Stimulated activated CD8-positive, alpha-beta memory T cell treated with anti-CD3 and anti-CD28 coated beads, Interleukin-4, amount 100 ng/mL, for 4 hours (primary cell): ENCODE results near the gene KAT2B.
A peak's percentile ranks its signal among the peaks of the same experiment; 100 is the strongest.
"Not testable (repeated sequence)": the region's sequence is repeated elsewhere in the genome, so short reads cannot be mapped to it uniquely, and the experiment has no call there.

ENCODE experiments used
- DNase-seq, 2 donors: peaks; one replicate each; pipeline ENCODE4 v3.0.0-alpha.2; 2020; ENCODE audit warnings: low read depth in 2 of 2, low spot score in 1 of 2

KAT2B gene

DNA sequence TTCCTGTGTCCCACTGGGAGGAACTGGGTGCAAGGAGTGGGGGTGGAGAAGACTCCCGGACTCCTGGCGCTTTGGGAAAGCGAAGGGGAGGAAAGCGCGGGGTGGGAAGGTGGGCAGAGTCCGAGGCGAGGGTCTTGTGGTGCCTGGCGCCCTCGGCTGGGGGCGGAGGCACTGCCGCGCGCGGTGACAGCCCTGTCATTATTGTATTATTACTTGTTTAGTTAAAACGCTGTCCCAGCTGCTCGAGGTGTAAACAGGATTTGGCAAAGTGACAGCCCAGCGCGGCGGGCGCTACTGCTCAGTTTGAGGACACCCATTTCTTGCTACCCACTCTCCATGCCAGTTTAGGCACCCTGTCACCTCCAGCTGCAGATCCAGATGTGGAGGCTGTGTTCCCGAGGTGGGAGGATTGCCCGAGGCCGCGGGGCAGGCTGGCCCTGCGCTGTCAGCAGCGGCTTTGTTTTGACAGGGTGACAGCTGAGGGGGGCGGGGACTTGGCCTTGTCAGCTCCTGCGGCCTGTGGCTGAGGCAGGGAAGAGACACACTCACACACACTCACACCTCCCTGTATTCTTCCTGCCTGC is 1.0 kb downstream of the KAT2B start:
- peak; percentile 29 to 55 for DNase-seq

DNA sequence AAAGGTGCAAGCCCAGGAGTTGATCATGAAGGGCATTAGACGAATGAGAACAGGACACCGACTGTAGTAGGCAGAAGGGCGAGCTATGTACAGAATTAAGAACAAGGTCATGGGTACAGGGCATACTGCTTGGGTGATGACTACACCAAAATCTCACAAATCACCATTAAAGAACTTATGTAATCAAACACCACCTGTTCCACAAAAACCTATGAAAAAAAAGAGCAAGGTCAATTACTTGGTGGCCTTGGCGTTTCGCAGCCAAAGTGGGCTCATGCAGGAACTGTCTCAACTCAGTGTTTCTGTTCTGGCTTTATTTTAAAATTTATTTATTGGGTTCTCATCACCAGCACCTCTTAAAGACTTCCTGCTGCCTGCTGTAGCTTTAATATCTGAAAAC is 2.1 kb downstream of the KAT2B start:
- no peak for DNase-seq

DNA sequence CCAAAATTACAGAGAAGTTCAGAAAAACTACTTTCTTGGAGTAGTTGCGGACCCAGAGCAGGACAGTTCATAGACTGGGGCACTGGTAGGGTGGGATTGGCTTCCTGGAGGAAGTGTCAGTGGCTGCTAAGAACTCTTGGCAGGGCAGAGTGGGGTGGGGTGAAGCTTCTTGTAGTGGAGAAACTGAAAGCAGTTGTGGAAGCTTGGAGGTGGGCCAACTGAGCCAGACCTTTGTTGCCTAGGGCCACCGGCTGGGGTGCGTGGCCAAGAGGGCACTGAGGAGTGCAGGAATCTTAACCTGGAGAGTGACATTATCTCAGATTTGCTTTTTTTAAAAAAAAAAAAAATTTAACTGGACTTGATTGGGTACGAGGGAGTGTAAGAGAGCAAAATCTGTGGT is 3.1 kb downstream of the KAT2B start:
- DNase-seq: peak in 1 of 2 donors; percentile 13

DNA sequence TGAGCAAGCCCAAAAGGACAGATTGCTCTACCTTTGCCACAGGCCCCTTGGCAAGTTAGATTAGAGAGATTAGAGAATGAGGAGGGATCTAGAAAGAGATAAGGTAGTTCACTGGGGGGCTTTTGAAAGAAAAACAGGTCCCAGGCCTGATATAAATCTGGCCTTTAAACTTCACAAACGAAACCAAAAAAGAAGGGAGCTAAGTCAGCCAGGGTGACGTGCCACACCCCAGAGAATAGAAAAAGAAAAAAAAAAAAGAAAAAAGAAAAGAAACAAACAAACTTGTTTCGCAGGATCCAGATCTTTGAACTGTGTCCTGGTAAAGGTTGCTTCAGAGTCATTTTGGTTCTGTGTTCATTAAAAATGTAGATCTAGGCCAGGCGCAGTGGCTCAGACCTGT is 3.6 kb downstream of the KAT2B start:
- no peak for DNase-seq

DNA sequence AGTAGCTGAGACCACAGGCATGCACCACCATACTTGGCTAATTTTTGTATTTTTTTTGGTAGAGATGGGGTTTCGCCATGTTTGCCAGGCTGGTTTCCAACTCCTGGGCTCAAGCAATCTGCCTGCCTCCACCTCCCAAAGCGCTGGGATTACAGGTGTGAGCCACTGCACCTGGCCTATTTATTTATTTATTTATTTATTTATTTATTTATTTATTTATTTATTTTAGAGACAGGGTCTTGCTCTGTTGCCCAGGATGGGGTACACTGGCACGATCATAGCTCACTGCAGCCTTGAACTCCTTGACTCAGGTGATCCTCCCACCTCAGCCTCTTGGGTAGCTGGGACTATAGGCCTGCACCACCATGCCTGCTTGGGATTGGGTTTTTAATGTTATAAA is 4.9 kb downstream of the KAT2B start:
- DNase-seq: not testable (repeated sequence)

DNA sequence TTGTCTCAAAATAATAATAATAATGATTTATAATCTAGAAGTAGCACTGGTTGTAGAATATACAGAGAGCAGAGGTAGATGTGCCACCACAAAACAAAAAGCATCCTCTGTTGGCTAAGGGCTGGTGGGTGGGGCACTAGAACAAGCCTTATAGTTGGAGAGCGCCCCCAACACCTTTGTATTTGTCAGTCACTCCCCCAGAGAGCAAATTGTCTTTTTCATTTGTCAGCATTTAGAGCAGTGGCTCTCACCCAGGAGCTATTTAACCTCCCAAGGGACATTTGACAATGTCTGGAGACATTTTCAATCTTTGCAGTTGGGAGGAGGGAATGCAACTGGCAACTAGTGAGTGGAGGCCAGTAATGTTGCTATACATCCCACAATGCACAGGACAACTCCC is 6.3 kb downstream of the KAT2B start:
- DNase-seq: no peak

DNA sequence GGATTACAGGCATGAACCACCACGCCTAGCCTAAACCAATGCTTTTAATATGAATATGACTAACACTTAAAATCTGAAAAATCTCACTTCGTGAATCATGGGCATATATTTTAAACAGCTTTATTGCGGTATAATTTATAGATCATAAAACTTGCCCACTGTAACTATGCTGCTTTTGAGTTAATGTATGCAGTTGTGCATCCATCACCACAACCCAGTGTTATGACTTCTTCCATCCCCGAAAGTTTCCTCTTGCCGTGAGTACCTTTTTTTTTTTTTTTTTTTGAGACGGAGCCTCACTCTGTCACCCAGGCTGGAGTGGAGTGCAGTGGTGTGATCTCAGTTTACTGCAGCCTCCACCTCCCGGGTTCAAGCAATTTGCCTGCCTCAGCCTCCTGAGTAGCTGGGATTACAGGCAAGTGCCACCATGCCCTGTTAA is 7.1 kb downstream of the KAT2B start:
- DNase-seq: no peak

DNA sequence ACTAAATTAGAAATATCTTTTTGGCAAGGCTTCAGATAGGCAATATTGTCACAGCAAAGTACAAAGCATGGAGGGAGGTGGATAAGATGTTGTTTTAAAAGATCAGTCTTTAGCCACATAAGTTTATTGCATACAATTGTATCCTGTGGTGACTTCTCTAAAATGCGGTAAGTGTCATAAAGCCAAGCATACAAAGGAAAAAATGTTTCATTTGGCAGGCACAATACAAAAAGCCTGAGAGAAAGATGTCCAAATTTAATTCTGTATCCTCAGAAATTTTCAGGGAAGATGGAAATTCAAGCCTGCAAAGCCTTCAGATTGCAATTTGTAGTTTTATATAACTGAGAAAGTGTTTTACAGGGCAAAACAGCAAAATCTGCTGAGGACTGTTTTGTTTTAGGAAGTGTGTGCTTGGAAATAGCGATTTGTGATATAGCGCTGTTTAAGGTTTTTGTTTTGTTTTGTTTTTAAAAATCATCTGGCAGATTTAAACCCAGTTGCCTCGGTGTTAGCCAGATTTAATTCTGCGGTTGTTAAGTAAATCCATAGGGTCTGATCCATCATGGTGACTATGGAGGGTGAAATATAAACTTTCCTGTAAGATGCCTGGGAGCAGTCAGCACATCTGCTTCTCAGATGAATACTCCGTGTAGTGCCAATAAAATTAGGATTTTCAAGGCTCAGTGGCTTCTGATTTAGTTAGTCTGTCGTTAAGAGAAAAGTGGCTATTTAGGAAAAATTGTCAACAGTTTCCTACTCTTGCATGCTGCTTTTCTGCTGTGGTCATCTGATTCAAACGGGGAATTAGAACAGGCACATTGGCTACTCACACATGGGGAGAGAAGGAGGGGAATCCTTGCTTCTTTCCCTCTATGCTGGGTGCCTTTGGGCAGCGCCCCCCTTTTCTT is 8.0 kb downstream of the KAT2B start:
- no peak for DNase-seq

DNA sequence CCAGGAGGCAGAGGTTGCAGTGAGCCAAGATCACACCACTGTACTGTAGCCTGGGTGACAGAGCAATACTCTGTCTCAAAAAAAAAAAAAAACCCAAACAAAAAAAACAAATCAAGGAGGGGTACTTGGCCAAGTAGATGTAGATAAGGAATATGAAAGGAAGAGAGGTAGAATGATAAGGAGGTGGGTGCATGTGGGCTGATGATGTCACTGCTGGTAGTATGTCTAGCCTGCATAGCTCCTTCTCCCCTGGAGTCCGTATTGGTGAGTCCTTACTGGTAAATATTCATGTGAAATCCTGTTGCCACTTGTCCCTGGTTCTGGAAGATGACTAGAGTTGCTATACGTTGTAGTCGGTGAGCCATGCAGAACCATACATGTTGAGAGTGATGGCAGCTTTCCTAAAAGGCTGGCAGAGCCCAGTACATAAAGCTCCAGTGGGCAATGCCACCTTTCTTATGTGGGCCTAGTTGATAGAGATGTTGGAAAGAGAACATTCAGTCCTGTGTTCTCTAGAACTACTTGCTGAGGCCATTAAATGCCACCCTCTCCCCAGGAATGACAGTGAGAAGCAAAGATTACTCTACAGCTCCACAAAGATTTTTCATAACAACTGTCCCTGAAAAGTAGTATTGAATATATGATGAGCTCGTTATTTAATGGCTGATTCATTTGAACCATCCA is 11.0 kb downstream of the KAT2B start:
- no peak for DNase-seq

DNA sequence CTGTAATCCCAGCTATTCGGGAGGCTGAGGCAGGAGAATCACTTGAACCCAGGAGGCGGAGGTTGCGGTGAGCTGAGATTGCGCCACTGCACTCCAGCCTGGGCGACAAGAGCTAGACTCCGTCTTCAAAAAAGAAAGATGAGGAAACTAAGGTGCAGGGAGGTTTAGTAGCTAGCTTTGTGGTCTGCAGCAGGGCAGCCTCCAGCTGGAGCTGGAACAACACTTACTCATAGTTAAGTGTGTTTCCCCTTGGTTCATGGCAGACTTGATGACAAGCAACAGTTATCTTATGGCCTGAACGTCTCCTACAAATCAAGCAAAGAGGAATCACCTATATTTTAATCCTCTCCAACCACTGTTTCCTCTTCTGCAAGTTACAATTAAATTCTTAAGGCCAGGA is 12.6 kb downstream of the KAT2B start:
- DNase-seq: no peak

DNA sequence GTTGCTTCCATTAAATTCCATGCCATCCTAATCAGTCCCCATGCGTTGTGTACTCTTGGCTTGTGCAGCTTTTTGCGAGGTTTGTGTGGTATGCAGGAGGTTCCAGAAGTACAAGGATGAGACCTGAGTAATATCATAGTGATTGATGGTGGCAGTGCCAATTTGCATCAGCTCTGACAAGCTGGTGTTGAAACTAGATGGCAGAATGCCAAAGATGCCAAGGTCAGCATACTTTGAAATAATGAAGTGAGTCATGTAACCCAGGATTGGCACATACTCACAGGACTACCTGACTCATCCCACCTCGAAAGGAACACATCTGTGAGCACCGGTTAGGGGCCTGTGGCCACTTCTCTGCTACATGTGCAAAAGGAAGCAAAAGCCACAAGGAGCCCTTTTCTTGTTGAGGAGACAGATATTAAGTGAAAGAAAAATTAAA is 14.3 kb downstream of the KAT2B start:
- DNase-seq: peak; percentile 39 to 46

DNA sequence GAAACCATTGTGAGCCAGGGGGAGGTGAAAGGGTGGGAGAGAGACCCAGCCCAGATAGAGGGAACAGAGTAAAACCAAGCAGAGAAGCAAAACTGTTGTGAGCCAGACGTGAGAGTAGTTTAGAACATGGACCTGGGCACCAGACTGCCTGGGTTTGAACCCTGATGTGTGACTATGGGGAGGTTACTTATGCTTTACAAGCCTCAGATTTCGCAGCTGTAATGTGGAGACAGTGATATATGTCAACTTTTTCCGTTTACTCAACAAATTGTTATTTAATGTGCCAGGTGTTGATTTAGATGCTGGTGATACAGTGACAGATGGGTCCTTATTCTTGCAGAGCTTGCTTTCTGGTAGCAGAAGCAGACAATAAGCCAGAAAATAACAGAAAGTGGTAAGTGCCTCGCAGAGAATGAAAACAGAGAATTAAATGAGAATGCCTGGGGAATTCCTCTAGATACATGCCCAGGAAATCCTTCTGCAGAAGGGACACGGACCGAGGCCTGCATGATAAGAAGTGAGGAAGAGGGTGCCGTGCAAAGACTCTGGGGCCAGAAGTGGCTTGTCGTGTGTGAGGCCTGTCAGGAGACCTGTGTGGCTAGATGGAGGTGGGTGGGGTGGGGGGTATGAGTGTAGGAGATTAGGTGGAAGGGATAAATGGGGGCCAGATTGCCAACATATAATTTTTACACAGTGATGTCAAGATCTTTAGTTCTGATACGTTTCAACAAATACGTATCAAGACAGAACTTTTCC is 15.0 kb downstream of the KAT2B start:
- no peak for DNase-seq

DNA sequence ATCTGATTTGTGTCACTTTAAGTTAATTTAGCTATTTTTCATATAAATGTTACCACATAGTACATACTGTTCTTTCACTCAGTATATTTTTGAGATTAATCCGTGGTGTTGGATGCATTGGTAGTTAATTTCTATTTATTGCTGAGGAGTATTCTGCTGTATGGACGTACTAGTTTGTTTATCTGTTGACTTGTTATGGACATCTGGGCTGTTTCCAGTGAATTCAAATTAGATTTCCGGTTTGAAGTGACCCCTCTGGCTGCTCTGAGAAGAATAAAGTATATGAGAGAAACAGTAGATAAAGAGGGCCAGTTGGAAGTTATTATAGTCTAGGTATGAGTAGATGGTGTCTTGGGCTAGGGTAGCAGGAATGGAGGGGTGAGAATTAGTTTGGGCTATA is 15.6 kb downstream of the KAT2B start:
- DNase-seq: no peak

DNA sequence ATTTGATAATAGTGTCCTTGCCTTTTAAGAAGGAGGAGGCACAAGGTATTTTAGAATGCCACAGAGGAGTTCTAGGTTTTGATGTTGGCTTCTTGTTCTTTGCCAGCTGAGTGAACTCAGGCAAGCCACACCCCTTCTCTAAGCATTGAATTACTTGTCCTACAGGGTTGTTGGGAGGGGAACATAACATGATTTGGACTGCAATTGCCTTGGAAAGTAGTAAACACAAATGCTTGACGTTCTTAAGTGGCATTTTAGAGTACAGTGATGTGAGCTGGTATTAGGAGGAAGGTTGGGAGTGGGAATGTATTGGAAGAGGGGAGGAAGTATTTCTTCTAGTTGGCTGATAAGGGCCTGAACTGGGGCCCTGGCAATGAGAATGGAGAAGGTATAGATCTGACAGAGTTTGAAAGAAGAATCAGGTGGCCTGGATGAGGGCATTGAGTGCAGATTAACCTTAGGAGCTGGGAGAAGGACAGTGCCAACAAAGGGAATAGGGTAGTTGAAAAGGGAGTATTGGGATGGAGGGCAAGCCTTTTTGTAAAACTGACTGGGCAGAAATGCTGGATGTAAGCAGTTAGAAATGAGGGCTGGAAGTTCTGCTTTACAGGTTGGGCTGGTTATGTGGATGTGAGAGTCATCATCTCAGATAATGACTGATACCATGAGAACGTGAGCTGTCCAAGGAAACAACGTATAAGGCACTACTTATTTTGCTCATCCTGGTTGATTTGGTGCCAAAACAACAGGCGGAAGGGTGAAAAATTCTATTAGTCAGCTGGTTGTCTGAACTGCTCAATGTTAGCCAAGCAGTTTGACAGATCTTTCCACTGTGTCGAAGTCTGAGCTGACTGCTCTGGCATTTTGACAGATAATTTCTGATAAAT is 16.7 kb downstream of the KAT2B start:
- DNase-seq: no peak

DNA sequence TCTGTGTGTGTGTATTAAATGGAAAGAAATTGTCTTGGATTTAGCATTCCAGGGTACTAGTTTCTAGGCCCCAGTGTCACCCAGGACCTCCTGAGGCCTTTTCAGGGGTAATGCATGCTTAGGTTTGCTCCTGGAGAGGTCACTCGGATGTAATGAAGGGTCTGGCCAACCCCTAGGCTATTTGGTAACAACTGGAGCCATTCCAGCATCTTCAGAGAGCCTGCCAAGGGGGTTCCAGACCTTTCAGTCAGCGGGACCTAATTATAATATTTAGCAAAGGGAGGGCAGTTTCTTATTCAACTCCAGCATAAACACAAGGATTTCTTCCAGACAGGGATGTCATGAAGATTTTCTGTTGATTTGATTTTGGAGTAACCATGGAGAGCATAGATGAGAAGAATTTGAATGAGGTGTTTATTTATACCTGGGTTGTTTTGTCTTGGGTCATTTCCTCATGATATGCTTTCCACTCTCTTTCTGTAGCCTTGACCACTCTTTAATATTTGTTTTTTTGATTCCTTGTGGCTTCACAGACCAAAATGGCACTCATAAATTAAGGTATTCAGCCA is 17.4 kb downstream of the KAT2B start:
- no peak for DNase-seq

DNA sequence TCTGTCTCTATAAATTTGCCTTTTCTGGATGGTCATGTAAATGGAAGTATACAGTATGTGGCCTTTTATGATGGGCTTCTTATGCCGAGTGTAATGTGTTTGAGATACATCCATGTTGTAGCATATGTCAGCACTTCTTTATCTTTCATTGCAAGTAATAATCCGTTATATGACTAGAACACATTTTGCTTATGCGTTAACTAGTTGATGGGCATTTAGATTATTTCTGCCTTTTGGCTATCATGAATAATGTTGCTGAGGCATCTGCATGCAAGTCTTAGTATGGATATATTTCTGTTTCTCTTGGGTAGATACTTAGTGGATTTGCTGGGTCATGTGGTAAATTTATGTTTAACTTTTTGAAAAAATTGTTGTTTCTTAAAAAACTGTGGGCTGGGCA is 19.7 kb downstream of the KAT2B start:
- DNase-seq: no peak

DNA sequence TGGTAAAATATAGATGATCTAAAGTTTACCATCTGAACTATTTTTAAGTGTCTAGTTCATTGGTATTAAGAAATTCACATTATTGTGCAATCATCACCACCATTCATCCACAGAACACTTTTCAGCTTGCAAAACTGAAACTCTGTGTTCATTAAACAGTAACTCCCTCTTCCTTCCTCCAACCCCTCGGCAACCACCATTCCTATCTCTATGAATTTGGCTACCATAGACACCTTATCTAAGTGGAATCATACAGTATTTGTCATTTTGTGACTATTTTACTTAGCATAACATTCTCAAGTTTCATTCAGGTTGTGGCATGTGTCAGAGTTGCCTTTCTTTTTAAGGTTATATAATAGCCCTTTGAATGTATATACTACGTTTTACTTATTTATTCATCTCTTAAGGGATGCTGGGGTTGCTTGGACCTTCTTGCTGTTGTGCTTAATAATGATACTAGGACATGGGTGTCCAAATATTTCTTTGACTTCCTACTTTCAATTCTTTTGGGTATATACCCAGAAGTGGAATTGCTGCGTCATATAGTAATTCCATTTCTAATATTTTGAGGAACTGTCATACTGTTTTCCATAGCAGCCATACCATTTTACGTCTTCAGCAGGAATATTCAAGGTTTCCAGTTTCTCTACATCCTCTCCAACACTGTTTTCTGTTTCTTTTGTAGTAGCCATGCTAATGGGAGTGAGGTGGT is 20.9 kb downstream of the KAT2B start:
- DNase-seq: no peak

DNA sequence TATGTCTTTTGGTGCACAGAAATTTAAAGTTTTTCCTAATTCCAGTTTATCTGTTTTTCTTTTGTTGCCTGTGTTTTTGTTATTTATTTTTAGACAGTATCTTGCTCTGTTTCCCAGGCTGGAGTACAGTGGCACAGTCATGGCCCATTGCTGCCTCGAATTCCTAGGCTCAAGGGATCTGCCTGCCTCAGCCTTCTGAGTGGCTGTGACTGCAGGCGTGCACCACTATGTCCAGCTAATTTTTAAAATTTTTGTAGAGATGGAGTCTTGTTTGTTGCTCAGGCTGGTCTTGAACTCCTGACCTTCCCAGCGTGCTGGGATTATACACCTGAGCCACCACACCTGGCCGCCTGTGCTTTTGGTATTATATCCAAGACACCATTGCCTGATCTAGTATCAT is 22.8 kb downstream of the KAT2B start:
- no peak for DNase-seq

DNA sequence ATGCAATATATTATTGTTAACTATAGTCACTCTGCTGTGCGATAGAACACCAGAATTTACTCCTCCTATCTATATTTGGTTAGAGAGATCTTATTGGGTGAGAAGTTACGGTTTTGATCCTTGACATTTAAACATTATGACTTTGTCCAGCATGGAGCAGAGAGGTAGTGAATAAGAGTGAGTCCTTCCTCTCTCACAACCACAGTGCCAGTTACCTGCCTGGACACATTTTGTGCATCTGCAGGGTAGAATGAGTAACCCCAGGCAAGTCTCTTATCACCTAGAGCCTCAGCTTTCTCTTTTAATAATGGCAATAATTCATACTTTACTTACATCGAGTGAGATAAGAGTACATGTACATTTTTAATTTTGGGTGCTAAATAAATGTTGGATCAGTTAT is 24.1 kb downstream of the KAT2B start:
- DNase-seq: no peak
